ENCODE results near the gene RECQL5.

- no peak for TF ChIP-seq POLR2A (IDR thresholded peaks at IDR 0.05)
- TF ChIP-seq, protein P1, sequence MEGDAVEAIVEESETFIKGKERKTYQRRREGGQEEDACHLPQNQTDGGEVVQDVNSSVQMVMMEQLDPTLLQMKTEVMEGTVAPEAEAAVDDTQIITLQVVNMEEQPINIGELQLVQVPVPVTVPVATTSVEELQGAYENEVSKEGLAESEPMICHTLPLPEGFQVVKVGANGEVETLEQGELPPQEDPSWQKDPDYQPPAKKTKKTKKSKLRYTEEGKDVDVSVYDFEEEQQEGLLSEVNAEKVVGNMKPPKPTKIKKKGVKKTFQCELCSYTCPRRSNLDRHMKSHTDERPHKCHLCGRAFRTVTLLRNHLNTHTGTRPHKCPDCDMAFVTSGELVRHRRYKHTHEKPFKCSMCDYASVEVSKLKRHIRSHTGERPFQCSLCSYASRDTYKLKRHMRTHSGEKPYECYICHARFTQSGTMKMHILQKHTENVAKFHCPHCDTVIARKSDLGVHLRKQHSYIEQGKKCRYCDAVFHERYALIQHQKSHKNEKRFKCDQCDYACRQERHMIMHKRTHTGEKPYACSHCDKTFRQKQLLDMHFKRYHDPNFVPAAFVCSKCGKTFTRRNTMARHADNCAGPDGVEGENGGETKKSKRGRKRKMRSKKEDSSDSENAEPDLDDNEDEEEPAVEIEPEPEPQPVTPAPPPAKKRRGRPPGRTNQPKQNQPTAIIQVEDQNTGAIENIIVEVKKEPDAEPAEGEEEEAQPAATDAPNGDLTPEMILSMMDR (IDR thresholded peaks at IDR 0.05), result no peak
Observed at GRCh38 chr17:75670868-75671267, 3.9 kb upstream of the RECQL5 start.
